ENCODE measurements around the gene CARM1. TPM values are rescaled to one million over a fixed set of nuclear protein-coding genes. Genes with fewer than 3 reads are reported as not detected.

Gene CARM1
- total RNA-seq, 1 experiment from 2014 or later = 56.2 TPM

GRCh38 chr19:10960314-10961072 lies 89.1 kb downstream of the CARM1 start, which contains the start of gene SMARCA4:
TSS of gene SMARCA4 (plus strand) at chr19:10961030. CDS start at chr19:10984152, 23,122 bp downstream.
- Histone ChIP-seq H3K9ac (ENCODE audit: low read length) (peak within 1 kb of the TSS; percentile 92), H3K4me2 (ENCODE audit: low read length) (peak within 1 kb of the TSS; percentile 96), H3K4me3 (ENCODE audit: low read length) (peak within 1 kb of the TSS; percentile 82), H3F3A (ENCODE audit: low read length, unreplicated experiment) (no peaks in the 10 kb centered on the region), H3K4me1 (ENCODE audit: insufficient read depth, low read length) (peaks cover 23% of the 10 kb centered on the region), H3K27me3 (ENCODE audit: low read length) (no peaks in the 10 kb centered on the region), H2AFZ (ENCODE audit: low read length) (peak within 1 kb of the TSS; percentile 91), H4K20me1 (ENCODE audit: low read length) (peaks cover 30% of the 10 kb centered on the region), H3K36me3 (ENCODE audit: low read depth, low read length) (peaks cover 5% of the 10 kb centered on the region; the same call in 1 of the 2 replicates), H3K9me2 (replicated peaks; ENCODE audit: low read length) (no peaks in the 10 kb centered on the region), H3K9me3 (ENCODE audit: low read length) (no peaks in the 10 kb centered on the region), H3K79me2 (ENCODE audit: low read length) (peaks cover 53% of the 10 kb centered on the region), H3K27ac (ENCODE audit: low read length) (peak within 1 kb of the TSS; percentile 45)
- intact Hi-C loops (cut with micrococcal nuclease) = loop anchor here (1.0 kb wide), 1 partner anchor 21 kb away; no protein-coding TSS in a partner anchor
- CTCF ChIA-PET = interaction anchor here (0.9 kb wide), 1 partner anchor 18 kb away, joined by 3 read pairs; no protein-coding TSS in a partner anchor
- DNase-seq = peak; percentile 99
- POLR2A ChIA-PET (ENCODE audit: unreplicated experiment) = interaction anchor here (0.5 to 0.6 kb wide), 2 partner anchors 48 to 129 kb away, joined by 4 to 11 read pairs; partner anchors contain the start of gene LDLR
- ATAC-seq = peak; percentile 84
- TSS peak; percentile 98 for BruUV-seq (replicated peaks)
- TF ChIP-seq EZH2phosphoT487 (IDR thresholded peaks at IDR 0.05; ENCODE audit: borderline replicate concordance, low read length) = peak; percentile 81; the same call in 1 of the 2 replicates
- no peak for TF ChIP-seq CTCF (conservative IDR thresholded peaks at IDR 0.05; ENCODE audit: low read depth, low read length)

GRCh38 chr19:10961073-10961860 lies 89.9 kb downstream of the CARM1 start:
- no peaks in the 10 kb centered on the region for H3F3A ChIP-seq (ENCODE audit: low read length, unreplicated experiment)
- intact Hi-C loops (cut with micrococcal nuclease) = no loop called here
- peak overlapping the region; percentile 30; the same call in 1 of the 2 replicates for H3K27ac ChIP-seq (ENCODE audit: low read length)
- DNase-seq (peak; percentile 35), ATAC-seq (peak; percentile 38)
- no peaks in the 10 kb centered on the region for H3K27me3 ChIP-seq (ENCODE audit: low read length)
- TF ChIP-seq EZH2 (IDR thresholded peaks at IDR 0.05; ENCODE audit: low read length, unreplicated experiment) (no peak), EZH2phosphoT487 (IDR thresholded peaks at IDR 0.05; ENCODE audit: borderline replicate concordance, low read length) (0 out of 2 replicates have a peak, but pooled peaks have one; percentile 37)
- H4K20me1 ChIP-seq (ENCODE audit: low read length) = peaks cover 31% of the 10 kb centered on the region
- POLR2A ChIA-PET (ENCODE audit: unreplicated experiment) = interaction anchor here (0.6 to 0.7 kb wide), 3 partner anchors 20 to 675 kb away, joined by 3 to 8 read pairs (median 4); partner anchors contain the start of gene LDLR
- H3K9ac ChIP-seq (ENCODE audit: low read length) = peak overlapping the region; percentile 78
- H3K36me3 ChIP-seq (ENCODE audit: low read depth, low read length) = peaks cover 5% of the 10 kb centered on the region; the same call in 1 of the 2 replicates
- no peaks in the 10 kb centered on the region for H3K9me2 ChIP-seq (replicated peaks; ENCODE audit: low read length)
- H3K79me2 ChIP-seq (ENCODE audit: low read length) = peaks cover 61% of the 10 kb centered on the region
- H2AFZ ChIP-seq (ENCODE audit: low read length) = peak overlapping the region; percentile 47
- peak overlapping the region; percentile 81 for H3K4me3 ChIP-seq (ENCODE audit: low read length)
- peak overlapping the region; percentile 94 for H3K4me2 ChIP-seq (ENCODE audit: low read length)
- peaks cover 23% of the 10 kb centered on the region for H3K4me1 ChIP-seq (ENCODE audit: insufficient read depth, low read length)
- CTCF ChIA-PET = interaction anchor here (0.9 kb wide), 1 partner anchor 19 kb away, joined by 3 read pairs; no protein-coding TSS in a partner anchor
- no TSS peak for BruUV-seq (replicated peaks)
- H3K9me3 ChIP-seq (ENCODE audit: low read length) = no peaks in the 10 kb centered on the region

GRCh38 chr19:10962863-10963262 lies 91.5 kb downstream of the CARM1 start:
- ATAC-seq (no peak), DNase-seq (no peak)
- Histone ChIP-seq H3K9ac (ENCODE audit: low read length) (no peak overlapping the region), H3K27ac (ENCODE audit: low read length) (no peak overlapping the region), H3K9me2 (replicated peaks; ENCODE audit: low read length) (no peaks in the 10 kb centered on the region), H3F3A (ENCODE audit: low read length, unreplicated experiment) (no peaks in the 10 kb centered on the region), H3K79me2 (ENCODE audit: low read length) (peaks cover 75% of the 10 kb centered on the region), H3K4me2 (ENCODE audit: low read length) (peak overlapping the region; percentile 94), H3K4me1 (ENCODE audit: insufficient read depth, low read length) (peaks cover 23% of the 10 kb centered on the region), H3K9me3 (ENCODE audit: low read length) (no peaks in the 10 kb centered on the region), H3K36me3 (ENCODE audit: low read depth, low read length) (peaks cover 5% of the 10 kb centered on the region; the same call in 1 of the 2 replicates), H2AFZ (ENCODE audit: low read length) (no peak overlapping the region), H3K4me3 (ENCODE audit: low read length) (peak overlapping the region; percentile 81), H4K20me1 (ENCODE audit: low read length) (peaks cover 36% of the 10 kb centered on the region), H3K27me3 (ENCODE audit: low read length) (no peaks in the 10 kb centered on the region)
- CTCF ChIA-PET = interaction anchor here (0.8 kb wide), 1 partner anchor 26 kb away, joined by 6 read pairs; no protein-coding TSS in a partner anchor
- no TSS peak for BruUV-seq (replicated peaks)
- POLR2A ChIA-PET (ENCODE audit: unreplicated experiment) = interaction anchor here (0.5 kb wide), 1 partner anchor 576 kb away, joined by 5 read pairs; no protein-coding TSS in a partner anchor
- intact Hi-C loops (cut with micrococcal nuclease) = no loop called here
- TF ChIP-seq EZH2 (IDR thresholded peaks at IDR 0.05; ENCODE audit: low read length, unreplicated experiment) = no peak
- no peak for TF ChIP-seq EZH2phosphoT487 (IDR thresholded peaks at IDR 0.05; ENCODE audit: borderline replicate concordance, low read length)
- no peak for TF ChIP-seq CTCF (conservative IDR thresholded peaks at IDR 0.05; ENCODE audit: low read depth, low read length)
